Epithelial cell of esophagus (primary cell): Measurements from ENCODE around the gene LRIF1.

ENCODE experiments used
- DNase-seq: peaks from one replicate; pipeline ENCODE4 v3.0.0; 2010; ENCODE audit warnings: low read depth
- H3K4me3 ChIP-seq: 2 replicates; pipeline ENCODE4 v1.5.1; 2011; ENCODE audit warnings: mild to moderate bottlenecking, low read length, control low read depth
- CTCF ChIP-seq: IDR thresholded peaks from 2 replicates; pipeline ENCODE4 v1.5.1; 2011; ENCODE audit warnings: low read depth, mild to moderate bottlenecking, low read length, control low read depth, inconsistent platforms; ENCODE audit not compliant: insufficient read depth; ENCODE audit errors: missing control alignments

LRIF1 gene

GRCh38 chr1:110928904-110929303 is 34.8 kb downstream of the LRIF1 start:
- DNase-seq: no peak
- no peak overlapping the region for H3K4me3 ChIP-seq
- TF ChIP-seq CTCF: no peak

GRCh38 chr1:110928191-110928590 is 35.5 kb downstream of the LRIF1 start:
- no peak for DNase-seq

DNA sequence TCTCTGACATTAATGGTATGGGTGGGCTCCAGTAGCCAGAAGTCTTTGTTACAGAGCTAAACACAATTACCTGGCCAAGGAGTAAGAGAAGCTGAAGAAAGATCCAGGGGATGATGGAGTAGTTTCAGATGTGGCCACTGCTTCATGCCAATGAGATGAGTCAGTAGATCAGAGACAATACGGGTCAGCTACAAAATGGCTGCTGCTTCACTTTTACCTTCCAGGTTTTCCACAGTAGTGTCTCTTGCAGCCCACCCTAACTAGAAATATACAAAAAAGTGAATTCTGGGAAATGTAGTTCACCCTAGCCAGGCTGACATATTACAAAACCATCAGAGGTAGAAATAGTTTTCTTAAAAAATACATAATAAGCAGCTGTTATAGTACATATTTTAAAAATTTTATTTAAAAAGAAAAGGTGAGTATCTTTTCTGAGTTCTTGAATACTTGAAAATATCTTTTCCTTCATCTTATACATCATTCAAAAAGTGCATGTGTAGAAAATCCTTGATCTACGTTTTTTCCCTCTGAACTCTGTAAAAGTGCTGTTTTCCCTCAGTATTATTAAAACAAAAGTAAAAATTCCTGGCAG is 36.1 kb downstream of the LRIF1 start:
- no peak overlapping the region for H3K4me3 ChIP-seq
- peak; percentile 46 for DNase-seq
- TF ChIP-seq CTCF: no peak

More at GRCh38 chr1:110928191-110928590, 35.5 kb downstream of the LRIF1 start:
- TF ChIP-seq CTCF: no peak
- no peak overlapping the region for H3K4me3 ChIP-seq

DNA sequence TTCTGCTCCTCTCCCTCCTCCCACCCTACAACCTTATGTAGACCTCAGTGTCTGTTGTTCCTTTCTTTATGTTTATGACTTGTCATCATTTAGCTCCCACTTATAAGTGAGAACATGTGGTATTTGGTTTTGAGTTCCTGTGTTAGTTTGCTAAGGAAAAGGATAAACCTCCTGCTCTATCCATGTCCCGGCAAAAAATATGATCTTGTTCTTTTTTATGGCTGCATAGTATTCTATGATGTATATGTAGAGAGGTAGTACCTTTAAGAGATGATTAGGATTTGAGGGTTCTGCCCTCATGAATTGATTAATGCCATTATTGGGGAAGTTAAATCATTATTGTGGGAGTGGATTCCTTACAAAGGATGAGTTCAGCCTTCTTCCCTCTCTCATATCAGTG is 41.8 kb downstream of the LRIF1 start:
- no peak for TF ChIP-seq CTCF

DNA sequence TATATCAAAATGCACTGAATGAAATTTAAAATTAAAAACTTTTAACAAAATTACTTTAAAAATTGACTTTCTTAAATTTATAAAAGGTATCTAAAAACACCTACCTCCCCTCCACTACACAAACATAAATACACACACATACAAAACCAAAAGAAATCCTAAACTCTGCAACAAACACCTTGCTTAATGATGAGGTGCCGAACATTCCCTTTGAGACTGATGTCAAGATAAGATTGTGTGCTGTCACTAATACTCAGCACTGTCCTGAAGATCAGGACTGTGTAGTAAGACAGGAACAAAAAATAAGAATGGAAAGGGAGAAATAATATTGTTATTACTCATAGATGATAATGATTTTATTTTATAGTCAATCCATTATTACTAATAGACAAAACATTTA is 45.7 kb downstream of the LRIF1 start:
- TF ChIP-seq CTCF: no peak
- no peak overlapping the region for H3K4me3 ChIP-seq
- no peak for DNase-seq

More for the DNA sequence above, 41.8 kb downstream of the LRIF1 start:
- H3K4me3 ChIP-seq: no peak overlapping the region
- DNase-seq: no peak

GRCh38 chr1:110916669-110917306 is 46.9 kb downstream of the LRIF1 start:
- peak; percentile 79 for DNase-seq
- no peak for TF ChIP-seq CTCF
- no peak overlapping the region for H3K4me3 ChIP-seq

DNA sequence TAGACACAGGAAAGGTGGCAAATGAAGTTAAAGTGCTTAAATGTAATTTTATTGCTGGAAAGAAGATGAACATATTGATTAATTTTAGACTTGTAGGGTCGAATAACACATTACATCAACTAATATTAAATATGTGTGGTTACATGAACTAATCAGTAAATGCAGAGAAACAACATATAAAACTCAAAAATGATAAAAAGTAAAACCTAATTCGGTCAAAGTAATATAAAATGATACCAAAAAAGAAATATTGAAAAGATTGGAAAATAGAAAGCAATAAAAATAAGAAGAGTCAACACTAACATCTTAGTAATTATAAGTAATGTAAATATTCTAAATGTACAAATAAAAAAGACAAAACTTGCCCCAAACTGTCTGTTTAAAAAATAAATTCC is 47.5 kb downstream of the LRIF1 start:
- TF ChIP-seq CTCF: no peak
- no peak for DNase-seq
- H3K4me3 ChIP-seq: no peak overlapping the region
